ENCODE data around the gene CRTC1.

Gene CRTC1, protein sequence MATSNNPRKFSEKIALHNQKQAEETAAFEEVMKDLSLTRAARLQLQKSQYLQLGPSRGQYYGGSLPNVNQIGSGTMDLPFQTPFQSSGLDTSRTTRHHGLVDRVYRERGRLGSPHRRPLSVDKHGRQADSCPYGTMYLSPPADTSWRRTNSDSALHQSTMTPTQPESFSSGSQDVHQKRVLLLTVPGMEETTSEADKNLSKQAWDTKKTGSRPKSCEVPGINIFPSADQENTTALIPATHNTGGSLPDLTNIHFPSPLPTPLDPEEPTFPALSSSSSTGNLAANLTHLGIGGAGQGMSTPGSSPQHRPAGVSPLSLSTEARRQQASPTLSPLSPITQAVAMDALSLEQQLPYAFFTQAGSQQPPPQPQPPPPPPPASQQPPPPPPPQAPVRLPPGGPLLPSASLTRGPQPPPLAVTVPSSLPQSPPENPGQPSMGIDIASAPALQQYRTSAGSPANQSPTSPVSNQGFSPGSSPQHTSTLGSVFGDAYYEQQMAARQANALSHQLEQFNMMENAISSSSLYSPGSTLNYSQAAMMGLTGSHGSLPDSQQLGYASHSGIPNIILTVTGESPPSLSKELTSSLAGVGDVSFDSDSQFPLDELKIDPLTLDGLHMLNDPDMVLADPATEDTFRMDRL

GRCh38 chr19:18683109-18683957 lies at the start of gene CRTC1:
TSS of gene CRTC1 (plus strand) at chr19:18683680. CDS start at chr19:18683703, 23 bp downstream.
- DNase-seq = peak; percentile 89

GRCh38 chr19:18634612-18635297 lies 48.7 kb upstream of the CRTC1 start:
- DNase-seq = no peak

GRCh38 chr19:18635831-18636182 lies 47.7 kb upstream of the CRTC1 start:
- no peak for DNase-seq

GRCh38 chr19:18636183-18636968 lies 47.1 kb upstream of the CRTC1 start:
- DNase-seq = peak; percentile 96

GRCh38 chr19:18636969-18637629 lies 46.4 kb upstream of the CRTC1 start, which contains the start of gene KLHL26:
TSS of gene KLHL26 (plus strand) at chr19:18637028. CDS start at chr19:18637055, 27 bp downstream.
- no peak for DNase-seq

DNA sequence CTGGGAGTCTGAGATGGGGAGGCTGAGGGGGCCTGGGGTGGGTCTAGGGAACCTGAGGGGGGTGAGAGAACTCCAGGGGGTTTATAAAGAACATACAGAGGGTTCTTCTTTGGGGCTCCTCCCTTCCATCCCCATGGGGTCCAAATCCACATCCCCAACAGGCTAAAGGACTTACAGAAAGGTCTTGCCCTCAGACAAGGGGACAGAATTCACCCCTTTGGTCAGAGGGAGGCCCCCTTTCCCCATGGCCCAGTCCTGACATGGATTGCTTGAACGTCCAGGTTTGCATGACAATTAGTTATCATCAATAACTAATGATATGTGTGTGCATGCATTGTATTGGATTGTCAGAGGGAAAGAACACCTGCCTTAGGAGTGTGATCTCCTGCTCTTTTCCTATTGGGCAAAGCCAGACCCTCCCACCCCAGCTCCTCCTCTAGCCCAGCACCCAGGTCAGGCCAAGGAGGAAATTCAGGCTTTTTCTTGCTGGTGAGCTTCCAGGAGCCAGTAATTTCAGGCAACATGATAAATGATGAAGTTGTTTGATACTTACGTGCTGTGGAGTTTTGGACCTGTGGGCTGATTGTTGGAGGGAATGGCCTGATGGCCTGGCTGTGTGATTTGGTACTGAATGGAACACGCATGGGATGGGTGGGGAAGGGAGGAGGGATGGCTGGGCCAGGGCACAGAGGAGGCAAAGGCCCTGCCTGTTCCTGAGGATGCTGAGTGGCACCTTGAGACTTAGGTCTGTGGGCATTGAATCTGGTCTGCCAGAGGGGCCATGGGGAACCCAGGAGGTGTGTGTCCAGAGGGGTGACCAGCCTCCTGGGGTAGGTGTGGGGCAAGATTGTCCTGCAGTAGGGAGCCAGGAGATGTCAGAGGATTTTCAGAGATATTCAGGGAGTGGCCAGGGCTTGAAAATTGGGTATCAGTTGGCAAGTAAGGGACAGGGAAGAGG lies 45.5 kb upstream of the CRTC1 start:
- DNase-seq = no peak

DNA sequence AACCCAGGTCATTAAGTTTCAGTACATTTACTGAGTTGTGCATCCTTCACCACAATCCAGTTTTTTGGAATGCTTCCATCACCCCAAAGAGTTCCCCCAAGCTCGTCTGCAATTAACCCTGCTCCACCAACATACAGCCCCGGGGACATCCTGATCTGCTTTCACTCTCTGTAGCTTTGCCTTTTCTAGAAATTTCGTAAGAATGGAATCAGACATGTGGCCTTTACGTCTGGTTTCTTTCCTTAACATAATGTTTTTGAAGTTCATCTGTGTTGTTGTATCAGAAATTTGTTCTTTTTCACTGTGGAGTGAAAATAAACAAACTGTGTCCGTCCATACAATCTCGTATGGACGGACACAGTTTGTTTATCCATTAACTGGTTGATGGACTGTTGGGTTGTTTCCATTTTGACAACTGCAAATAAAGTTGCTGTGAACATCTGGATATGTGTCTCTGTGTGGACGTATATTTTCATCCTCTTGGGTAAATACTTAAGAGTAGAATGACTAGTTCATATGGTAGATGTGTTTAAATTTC lies 43.7 kb upstream of the CRTC1 start:
- DNase-seq = no peak

DNA sequence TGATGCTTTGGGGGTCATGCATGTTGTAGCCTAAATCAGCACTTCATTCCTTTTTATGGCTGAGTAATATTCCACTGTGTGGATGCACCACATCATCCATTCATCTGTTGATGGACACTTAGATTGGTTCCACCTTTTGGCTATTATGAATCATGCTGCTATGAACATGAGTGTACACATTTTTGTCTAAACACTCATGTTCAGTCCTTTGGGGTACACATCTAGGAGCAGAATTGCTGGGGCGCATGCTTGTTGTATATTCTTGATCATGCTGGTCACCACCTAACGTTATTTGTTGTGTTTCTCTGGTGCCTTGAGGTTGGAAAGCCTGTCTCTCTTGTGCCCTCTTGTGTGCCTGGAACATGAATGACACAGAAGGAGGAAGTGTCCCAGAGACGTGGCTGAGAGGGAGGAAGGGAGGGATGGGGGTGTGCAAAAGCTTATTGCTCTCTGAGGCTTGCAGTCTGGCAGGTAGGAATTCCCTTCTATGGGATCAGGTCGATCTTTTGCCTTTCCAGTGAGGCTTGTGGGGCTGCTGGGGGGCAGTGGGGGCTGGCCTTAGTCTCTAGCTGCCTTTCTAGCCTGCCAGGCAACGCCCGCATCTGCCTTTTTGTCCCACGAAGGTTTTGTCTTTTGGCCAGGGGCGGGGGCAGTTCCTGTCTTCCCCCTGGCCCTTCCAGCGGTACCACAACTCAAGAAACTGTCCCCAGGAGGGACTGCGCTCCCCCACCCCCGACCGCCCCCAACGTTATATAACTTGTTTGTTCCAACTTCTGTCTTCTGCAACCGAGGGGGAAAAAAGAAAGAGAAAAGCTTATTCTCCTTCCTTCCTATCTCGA lies 39.1 kb upstream of the CRTC1 start:
- DNase-seq = no peak

GRCh38 chr19:18645035-18645511 lies 38.4 kb upstream of the CRTC1 start:
- DNase-seq = no peak

DNA sequence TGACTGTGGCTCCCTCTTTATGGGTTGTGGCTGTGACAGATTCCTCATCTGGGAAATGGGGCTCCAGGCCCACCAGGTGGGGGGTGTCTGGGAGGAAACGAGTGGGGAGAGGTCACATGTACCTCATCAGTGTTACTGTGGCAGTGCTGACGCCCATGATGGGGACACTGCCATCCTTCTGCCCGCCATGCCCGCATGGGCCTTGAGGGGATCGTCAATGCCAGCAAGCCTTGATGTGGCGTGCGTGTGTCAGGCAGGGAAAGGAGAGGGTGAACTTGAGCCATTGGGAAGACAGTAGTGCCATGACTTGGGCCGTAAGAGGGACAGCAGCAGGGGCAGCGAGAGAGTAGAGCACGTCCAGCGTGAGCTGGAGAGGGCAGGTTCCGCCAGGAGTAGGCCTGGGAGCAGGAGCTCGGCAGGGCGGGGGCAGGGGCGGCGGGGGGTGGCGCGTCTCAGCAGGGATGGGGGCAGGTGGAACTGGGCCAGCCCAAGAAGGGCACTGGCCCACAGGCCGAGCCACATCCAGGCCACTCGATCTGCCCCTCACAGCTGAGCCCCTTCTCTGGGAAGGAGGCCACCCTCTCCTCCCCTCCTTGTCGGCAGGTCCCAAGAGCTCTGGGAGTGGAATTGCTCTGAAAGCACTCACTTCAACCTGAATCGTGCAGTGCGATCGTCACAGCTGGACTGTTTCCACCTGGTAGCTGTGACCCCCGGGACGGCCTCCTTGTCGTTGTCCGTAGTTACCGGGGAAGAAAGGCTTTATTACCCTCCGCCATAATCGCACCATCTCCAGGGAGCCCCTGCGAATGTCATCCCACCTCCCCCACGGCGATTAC lies 36.7 kb upstream of the CRTC1 start:
- DNase-seq = no peak

GRCh38 chr19:18647371-18647767 lies 36.1 kb upstream of the CRTC1 start:
- no peak for DNase-seq

DNA sequence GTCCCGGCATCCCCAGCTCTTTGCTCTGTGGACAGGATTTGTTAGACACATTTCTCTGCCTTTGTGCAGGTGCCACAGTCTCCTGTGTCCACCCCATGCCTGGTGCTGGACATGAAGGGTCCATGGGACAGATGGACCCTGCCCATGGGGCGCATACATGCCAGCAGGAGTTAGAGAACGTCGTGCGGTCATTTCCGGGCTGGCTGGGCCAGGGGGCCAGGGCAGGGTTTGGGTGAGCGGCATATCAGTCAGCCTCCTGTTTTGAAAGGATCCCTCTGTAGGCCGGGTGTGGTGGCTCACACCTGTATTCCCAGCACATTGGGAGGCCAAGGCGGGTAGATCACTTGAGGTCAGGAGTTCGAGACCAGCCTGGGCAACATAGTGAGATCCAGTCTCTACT lies 35.7 kb upstream of the CRTC1 start:
- DNase-seq = no peak

GRCh38 chr19:18648973-18649315 lies 34.5 kb upstream of the CRTC1 start:
- no peak for DNase-seq

GRCh38 chr19:18649371-18650020 lies 34.0 kb upstream of the CRTC1 start:
- DNase-seq = no peak

- DNase-seq = no peak
These were observed 33.5 kb upstream of the CRTC1 start for GRCh38 chr19:18650021-18650390.

DNA sequence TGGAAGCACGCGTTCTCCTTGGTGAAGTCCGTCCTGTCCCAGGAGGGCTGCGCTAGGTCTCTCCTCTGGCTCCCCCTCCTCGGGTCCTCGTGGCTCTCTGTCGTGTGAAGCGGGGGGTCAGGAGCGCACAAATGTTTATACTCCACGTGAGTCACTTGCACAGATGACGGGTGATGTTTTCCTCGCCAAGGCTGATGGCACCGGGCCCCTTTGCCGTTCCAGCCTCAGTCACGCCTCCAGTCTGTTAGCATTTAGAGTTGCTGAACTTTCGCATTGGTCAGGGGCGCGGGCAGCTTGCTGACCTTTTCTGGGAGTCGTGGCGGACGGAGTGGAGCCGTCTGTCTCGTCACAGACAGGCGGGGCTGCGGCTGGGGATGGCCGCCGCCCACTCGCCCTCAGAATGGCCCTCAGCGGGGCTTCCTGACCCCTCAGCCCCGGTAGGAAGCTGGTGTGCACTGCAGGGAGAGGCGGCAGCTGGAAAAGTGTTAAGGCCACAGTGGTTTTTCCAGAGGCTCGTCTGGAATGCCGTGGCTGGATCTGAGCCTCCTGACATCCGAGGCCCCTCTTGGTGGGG lies 32.9 kb upstream of the CRTC1 start:
- DNase-seq = no peak

GRCh38 chr19:18651300-18651699 lies 32.2 kb upstream of the CRTC1 start:
- DNase-seq = no peak

Data from T1000 (cell line).